Gastroesophageal sphincter (tissue), 3 donors: ENCODE data around the gene TMEM202.

ENCODE experiments used
- CTCF ChIP-seq, 4 experiments: fragments of 200-600 bp in 2 of 4; fragments of 450-650 bp in 2 of 4; sonication (generic) in 1 of 4; IDR thresholded peaks; one replicate each; pipeline ENCODE4 v1.5.1; 2017 to 2019; ENCODE audit warnings: antibody characterized with exemption in 4 of 4, mild to moderate bottlenecking in 2 of 4, moderate library complexity in 2 of 4
- POLR2A ChIP-seq, 2 donors: fragments of 450-650 bp; IDR thresholded peaks; one replicate each; pipeline ENCODE4 v1.6.1; 2017; ENCODE audit warnings: antibody characterized with exemption in 2 of 2, mild to moderate bottlenecking in 2 of 2, moderate library complexity in 1 of 2

- TF ChIP-seq CTCF (IDR thresholded peaks at IDR 0.05), result no peak
- no peak for TF ChIP-seq POLR2A (IDR thresholded peaks at IDR 0.05)
These were observed at the start of gene TMEM202 for GRCh38 chr15:72397796-72398588.
